ENCODE results near the gene ZMIZ1.
A peak's percentile ranks its signal among the peaks of the same experiment; 100 is the strongest.

Gene ZMIZ1

DNA sequence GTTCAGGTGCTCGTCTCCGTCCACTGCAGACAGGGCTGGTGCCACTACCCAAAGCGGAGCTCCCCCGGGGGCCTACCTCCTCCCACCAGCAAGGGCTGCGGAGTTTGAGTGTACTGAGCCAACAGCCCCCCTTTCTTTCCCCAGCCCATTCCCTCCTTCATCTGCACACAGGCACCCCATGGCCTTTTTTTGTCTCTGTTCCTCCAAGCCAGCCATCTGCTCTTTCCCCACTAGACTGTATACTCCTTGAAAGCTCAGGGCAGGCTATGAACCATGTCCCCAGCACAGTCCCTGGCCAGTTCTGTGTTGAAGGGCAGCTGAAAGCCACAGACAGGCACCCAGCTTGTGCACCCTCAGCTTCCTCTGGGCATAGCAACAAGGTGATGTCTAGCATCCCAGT, 99.4 kb downstream of the ZMIZ1 start:
- DNase-seq (ENCODE audit: low read depth, low spot score) = no peak

DNA sequence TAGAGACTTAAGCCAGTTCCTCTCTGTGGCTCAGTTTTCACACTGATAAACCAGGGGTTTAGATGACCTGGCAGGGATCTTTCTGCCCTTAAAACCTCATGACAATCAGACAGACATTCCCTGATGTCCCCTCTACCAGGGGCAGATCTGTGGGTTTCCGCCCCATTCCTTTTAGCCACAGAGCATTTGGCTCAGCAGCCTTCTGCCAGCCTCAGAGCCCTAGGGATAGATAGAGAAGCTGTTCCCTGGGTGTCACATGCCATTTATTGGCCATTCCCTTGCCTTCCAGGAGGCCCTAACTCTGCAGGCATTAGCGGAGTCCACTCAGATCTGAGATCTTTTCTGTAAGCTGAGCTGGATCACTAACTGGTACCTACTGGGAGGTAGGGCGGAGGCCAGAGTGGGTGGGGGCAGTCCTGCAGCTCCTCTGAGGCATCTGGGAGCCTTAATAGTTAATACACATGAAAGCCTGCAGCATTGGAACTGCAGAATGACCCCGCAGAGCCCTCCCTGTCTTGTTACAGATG, 101.5 kb downstream of the ZMIZ1 start:
- no peak for DNase-seq (ENCODE audit: low read depth, low spot score)

DNA sequence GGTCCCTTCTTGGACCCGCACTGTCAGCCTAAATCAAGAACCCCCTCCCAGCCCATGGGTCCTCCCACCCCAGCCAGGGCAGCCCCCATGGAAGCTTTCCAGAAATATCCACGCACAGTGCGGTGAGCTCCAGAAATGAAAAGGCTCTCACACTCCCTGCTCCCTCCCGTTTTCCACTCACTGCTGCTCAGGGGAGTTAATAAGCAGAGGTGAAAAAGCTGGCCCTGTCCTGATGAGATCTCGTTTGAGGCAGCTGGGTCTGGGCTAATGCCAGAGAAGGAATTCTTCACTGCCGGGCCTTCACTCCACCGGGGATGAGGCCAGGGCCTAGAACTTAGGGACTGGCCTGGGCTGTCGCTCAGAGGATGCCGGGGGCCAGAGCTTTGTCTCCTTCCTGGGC, 102.2 kb downstream of the ZMIZ1 start:
- no peak for DNase-seq (ENCODE audit: low read depth, low spot score)

DNA sequence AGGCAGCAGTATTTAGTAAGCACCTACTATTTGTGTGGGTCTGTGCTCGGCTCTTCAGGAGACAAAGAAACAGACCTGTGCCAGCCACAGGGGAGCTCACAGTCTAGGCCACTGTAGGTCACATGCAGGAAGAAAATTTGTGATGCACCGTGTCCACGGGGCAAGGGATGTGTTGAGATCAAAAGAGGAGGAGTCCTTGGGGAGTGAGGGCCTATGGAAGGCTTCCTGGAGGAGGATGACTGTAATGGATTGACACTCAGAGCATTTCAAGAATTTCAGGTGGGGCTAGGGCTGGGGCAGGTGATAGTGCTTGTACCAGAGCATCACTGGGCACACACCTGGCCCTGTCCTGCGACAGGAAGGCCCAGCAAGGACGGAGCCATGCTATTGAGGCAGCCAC, 102.7 kb downstream of the ZMIZ1 start:
- DNase-seq (ENCODE audit: low read depth, low spot score) = no peak

DNA sequence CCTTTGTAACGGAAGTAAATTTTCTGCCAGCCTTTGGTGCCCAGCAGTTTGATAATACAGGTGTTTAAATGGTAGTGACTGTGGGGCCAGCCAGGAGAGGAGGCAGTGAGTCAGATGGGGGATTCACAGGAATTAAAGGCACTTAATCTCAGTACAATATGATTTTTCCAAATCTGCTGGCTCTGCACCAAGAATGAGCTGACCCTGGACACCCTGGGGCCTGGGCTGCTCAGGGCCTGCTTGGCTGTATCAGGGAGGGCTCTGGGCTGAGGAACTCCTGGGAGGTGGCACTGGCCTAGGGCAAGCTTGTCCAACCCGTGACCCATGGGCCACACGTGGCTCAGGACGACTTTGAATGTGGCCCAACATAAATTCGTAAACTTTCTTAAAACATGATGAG, 104.1 kb downstream of the ZMIZ1 start:
- DNase-seq (ENCODE audit: low read depth, low spot score) = no peak

DNA sequence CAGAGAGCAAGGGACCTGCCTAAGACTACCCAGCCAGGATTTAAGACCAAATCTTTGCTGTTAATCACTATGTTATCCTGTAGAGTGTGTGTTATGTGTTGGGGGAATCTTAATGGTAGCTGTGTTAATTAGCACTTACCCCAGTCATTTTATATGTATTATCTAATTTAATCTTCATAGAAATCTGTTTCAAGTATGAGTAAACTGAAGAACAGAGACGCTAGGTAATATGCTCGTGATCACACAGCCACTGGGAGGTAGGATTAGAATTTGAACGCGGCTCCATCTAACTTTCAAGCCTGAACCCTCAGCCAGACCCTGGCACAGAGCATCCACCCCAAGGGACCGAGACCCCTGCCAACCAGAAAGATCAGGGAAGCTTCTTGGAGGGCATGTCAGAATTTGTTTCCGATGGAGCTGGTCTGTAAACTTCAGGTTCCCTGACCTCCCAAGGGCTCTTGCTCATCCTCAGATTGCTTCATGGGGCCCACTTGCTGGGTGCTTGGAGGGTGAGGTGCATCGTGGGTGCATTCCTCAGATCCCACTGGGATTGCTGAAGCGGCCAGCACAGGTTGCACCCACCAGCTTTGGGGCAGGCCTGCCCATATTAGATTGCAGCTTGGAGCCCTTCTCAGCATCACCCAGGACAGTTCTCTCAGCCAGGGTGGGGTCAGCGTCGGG, 105.0 kb downstream of the ZMIZ1 start:
- no peak for DNase-seq (ENCODE audit: low read depth, low spot score)

DNA sequence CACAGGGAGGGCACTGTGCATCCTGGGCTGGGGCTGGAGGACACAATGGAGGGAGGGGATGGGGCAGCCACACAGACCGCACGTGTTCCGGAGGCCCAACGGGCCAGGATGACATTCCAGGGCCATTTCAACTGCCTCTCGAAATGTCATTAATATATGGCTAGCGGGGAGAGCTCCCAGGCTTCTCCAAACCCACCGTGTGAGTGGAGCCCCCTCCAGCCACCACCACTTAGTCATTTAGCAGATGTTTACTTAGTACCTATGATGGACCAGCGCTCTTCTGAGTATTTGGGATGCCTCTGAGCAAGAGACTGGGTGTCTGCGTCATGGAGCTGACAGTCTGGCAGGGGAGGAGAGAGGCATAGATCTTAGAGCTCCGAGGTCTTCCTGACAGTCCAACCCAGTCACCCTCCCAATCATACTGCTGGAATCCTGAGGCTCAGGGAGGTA, 107.3 kb downstream of the ZMIZ1 start:
- DNase-seq (ENCODE audit: low read depth, low spot score) = no peak

DNA sequence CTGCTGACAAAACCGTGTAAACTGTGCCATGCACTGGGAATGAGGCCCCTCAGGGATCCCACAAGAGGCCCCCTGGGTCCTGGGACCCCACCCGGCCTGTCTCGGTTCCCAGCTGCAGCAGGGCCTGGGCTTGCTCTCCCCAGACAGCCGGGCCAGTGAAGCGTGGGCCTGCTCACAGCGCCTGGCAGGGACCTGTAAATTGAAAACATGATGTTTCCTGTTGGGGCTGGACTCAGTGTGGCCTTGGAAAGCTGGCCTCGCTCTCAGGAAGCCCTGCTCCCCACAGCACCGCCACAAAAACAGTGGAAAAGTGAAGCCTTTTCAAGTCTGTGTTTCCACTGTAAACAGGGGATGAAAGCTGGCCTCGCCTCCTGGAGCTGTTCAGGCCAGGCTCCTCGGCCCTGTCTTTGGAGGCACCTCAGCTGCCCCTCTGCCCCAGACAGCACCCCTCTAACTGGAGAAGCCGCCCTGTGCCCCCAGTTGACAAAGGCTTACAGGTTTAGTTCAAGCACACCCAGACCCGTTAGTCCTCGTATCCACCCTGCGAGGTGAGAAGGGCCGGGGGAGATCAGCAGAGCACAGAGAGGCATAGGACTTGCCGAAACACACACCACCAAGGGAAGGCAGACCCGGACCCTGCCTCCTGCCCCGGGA, 108.3 kb downstream of the ZMIZ1 start:
- DNase-seq (ENCODE audit: low read depth, low spot score) = peak; percentile 67

DNA sequence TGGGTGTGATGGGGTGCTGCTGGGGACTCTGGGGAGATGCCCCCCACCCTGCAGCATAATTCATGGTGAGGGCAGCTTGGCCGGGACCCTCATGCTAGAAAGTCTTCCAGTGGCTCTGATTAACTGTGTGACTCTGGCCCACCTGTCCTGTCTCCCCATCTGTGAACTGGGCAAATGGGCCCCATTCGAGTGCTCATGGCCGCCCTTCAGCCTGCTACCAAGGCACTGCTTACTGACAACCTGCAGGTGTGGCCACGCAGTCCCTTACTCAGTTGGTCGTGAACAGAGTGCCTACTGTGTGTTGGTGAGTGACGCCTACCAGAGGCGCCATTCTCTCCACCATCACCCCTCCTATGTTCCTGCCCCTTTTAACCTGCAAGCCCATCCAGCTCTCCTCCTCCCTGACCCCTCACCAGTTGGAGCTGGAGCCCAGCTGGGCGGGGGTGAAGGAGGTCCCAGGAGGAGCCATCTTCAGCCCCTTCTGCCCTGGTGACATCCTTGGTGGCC, 109.4 kb downstream of the ZMIZ1 start:
- no peak for DNase-seq (ENCODE audit: low read depth, low spot score)

DNA sequence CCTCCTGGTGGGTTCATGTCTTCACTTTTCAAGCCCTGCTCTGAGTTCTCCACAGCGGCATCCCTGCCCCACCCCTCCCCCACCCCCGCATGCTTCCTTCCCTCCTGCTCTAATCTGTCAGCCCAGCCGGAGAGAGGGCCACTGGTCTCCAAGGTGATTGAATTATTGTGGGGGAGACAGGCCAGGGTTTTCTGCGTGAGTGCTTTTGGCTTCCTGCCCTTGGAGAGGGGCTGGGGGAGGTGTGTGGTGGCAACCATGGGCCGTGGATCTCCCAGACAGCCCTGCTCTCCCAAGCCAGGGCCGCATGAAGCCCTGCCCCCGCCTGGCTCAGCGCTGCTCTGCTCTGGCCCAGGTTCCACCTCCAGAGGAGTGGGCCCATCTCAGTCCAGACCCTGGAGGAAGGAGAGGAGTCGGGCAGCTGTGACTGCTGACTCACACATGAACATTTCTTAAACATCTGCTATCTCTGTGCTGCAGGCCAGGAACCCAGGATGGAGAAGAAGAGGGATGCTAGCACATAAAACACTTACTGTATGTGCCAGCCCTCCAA, 109.9 kb downstream of the ZMIZ1 start:
- DNase-seq (ENCODE audit: low read depth, low spot score) = peak; percentile 92

DNA sequence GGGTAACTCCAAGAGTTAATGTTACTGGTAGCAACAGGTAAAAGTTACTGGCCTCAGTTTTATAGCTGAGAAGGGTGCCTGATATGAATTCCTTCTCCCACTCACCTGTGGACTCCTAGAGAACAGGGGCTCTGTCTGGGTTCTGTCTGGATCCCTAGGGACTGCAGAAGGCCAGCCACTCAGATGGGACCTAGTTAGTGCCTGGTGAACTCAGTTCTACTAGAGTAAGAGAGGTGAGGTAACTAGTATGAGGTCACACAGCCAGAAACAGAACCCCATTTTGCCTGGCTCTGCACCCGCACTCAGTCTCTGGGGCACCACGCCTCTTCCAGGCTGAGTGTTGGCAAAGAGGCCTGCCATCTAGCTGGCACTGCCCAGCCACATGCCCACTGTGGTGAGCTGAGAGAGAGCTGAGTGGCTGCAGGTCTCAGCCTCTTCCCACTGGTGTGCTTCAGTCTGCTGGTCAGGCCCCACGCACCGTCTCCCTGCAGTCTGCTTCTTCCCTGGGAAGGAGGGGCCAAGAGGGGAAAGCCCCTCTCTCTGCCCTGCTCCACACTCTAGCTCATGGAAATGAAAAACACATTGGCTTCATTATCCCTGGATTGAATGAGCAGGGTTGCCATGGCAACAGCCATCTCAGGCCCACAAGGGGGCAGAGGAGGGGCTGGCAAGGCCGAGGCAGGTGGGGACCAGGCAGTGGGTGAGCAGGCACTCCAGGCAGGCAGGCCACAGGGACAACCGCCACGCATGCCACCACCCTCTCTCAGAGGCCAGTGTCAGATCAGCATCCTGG, 110.6 kb downstream of the ZMIZ1 start:
- peak; percentile 83 for DNase-seq (ENCODE audit: low read depth, low spot score)

DNA sequence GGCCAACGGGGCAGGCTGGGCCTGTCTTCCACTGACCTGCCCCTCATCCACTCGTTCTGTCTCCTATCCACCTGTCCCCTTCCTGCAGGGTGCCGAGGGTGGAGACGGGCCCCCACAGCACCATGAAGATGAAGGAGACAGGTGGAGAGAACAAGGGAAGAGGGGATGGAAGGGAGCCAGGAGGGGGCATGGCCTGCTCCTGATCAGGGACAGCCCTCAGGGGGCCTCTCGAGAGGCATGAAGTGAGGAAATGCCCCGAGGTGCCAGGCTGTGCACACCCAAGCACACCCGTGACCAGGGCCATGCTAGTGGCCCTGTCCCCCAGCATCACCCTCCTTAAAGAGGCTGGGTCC, 111.2 kb downstream of the ZMIZ1 start:
- DNase-seq (ENCODE audit: low read depth, low spot score) = no peak

DNA sequence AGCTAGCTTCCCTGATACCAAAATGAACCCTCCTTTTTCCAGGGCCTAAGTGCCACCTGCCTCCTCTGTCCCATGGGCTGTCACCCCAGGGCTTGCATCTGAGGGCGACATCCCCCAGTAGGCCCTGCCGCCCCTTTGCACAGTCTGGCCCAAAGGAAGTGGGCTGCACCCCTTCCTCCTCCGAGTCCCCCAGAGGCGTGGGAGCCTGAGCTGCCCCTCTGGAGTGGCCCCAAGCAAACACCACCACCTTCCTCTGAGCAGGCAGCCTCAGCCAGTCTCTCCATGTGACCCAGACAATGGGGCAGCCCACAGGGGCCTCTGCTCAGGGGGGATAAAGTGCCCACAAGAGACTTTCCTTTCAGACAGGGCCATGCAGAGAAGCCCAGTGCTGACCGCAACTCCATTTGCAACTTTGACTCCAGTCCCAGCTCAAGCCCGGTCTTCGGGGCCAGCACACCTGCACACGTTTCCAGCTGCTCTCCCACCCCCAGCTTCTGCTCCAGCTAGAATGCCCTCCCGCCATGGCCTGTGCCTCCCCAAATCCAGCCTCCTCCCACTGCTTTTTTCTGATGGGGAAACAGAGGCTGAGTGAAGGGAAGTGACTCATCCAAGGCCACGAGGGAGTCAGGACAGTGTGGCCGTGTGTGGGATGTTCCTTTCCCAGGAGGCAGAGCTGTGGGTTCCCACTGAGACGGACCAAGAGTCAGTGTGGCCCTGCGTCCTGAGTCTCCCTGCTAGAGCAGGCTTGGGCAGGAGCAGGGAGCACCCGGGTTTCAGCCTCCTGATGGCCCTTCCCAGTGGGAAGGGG, 111.9 kb downstream of the ZMIZ1 start:
- no peak for DNase-seq (ENCODE audit: low read depth, low spot score)

DNA sequence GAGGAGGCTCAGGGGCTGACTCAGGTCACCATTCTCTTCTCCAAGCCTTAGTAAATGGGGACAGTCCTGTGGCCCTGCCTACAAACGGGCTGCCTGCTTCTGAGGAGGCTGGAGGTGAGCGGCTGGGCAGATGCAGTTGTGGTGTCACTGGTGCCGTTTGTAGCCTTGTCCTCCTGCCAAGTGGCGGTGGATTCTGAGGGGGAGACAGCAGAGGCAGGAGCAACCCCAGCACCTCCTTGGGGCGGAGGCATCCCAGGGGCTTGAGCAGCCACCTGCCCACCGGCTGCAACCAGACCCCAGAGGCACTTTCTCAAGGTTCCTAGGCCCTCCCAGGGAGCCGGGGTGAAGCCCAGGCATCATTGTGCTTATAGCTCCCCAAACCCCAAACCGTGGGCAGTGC, 112.5 kb downstream of the ZMIZ1 start:
- no peak for DNase-seq (ENCODE audit: low read depth, low spot score)

DNA sequence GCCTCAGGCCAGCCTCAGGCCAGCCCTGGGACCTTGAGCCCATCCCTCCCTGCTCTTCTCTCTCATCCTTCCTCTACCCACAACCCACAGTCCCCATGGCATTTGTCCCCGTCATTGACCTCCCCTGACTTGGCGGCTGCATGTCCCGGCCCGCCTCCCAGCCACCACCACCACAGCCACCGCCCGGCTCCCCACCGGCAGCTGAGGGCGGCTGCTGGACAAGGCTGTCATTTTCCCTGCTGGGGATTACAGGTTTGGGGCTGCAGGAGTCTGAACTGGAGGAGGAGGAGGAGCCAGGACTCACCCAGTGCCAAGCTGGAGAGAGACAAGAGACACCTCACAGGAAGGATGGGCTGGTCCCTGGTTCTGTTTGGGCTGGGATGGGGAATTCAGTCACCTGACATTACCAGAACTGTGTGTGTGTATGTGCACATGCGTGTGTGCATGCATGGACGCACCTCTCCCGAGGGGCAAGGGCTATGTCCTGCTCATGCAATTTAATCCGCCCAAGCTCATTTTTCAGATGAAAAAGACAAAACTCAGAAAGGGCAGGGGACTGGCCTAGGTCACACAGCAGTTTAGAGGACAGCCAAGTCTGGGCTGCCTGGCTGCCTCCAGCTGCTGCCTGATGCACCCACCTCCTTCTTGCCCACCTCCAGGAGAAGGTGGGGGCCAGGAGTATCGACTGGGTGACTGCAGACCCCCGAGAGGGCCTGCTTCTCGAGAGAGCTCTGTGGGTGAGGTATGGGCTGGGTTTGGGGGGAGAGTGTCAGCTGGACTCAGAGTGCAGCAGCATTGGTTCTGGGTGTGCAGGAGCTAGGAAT, 113.1 kb downstream of the ZMIZ1 start:
- DNase-seq (ENCODE audit: low read depth, low spot score) = no peak

DNA sequence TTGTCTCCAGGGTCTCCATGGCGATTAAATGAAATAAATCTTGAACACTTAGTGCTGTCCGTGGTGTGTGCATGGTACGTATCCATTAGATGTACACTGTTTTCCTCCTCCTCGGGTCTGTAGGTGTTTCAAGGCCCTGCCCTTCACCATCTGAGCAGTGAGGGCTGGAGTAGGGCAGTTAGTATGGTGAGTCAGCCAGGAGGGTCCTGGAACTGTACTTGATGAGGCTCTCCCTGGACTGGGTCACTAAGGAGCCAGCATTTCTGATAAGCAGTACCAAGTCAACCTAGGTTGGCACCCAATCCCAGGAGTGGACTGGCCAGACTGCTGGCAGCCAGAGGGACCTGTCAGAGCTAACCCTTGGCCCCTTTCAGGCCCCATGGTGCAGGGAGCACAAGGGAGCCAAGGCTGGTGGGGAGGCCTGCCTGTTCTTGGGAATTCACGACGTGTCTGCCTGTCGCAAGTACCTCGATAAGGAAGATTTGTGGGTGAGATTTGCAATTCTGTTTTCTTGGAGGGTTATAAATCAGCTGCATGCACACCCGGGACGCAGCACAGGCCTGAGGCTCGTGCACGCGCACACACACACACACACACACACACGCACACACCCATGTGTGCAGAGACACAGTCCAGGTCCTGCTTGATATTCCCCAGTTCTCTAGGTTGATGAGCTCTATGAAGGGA, 114.2 kb downstream of the ZMIZ1 start:
- DNase-seq (ENCODE audit: low read depth, low spot score) = no peak

DNA sequence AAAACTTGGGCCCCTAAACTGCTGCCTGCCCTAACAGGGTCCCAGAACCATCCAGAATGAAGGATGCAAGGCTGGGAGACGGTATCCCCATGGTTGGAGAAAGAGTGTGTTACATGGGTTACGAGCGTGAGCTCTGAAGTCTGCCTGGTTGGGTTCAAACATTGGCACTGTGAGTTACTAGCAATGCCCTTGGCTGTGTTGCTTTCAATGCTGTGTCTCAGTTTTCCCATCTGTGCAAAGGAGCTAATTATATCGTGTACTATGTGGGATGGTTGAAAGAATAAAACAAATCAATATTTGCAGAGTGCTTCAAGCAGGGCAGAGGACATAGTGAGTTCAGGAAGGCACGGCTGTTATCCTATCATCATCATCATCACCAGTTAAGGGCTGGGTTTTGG, 114.7 kb downstream of the ZMIZ1 start:
- no peak for DNase-seq (ENCODE audit: low read depth, low spot score)

DNA sequence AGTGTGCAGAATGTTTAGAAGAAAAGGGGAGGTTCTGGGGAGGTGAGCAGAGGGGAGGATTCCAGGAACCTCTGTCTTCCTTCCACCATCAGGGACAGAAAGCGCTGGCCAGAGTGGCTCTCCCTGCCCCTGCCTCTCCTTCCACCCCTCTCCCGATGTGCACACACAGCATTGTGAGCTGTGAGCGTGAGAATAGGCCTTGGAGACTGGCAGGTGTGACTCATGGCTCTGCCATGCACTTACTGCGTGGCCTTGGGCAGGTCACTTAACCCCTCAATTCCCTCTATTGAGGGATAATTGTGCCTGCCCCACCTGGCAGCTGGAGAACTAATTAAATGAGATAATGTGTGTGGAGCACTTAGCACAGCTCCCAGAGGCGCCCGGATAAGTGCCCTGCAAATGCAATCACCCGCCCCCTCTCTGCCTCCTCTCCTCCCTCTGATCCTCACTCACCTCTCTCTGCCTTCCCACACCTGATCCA, 115.4 kb downstream of the ZMIZ1 start:
- peak; percentile 91 for DNase-seq (ENCODE audit: low read depth, low spot score)

DNA sequence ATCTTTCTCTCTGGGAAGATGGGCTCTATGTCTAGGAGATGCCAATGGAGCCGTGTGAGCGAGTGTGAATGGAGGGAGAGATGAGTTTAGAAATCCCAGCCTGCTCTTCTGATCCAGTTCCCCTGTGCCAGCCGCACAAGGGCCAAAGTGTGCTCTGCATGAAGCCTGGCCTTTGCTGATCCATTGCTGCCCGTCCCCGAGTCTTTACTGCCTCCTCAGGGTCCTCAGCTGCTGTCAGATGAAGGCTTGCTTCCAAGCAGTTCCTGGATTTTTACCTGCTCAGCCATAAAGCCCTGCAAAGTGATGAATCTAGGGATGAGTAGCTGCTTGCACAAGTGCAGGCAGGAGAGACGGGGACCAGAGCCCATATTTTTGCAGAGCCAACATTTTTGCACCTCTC, 115.9 kb downstream of the ZMIZ1 start:
- DNase-seq (ENCODE audit: low read depth, low spot score) = no peak
